ENCODE data around the gene SLC7A6. TPM values are rescaled to one million over a fixed set of nuclear protein-coding genes. Genes with fewer than 3 reads are reported as not detected.

The SLC7A6 gene
- total RNA-seq, 1 experiment from 2014 or later: 28.5 TPM

DNA sequence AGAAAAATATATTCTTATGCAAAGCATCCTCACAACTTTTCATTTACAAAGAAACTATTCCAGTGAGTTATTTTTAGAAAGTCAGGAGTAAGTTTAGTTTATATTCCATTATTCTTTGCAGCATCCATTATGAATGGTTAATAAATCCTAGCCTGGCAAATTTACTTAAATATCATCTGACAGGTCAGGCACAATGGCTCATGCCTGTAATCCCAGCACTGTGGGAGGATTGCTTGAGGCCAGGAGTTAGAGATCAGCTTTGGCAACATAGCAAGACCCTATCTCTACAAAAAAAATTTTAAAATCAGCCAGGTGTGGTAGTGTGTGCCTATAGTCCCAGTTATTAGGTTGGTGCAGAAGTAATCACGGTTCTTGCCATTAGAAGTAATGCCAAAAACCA is 41.3 kb upstream of the SLC7A6 start:
- H3K4me1 ChIP-seq (ENCODE audit: control insufficient read depth in 1 of 2, insufficient read depth in 2 of 2, low read length in 2 of 2): no peaks in the 10 kb centered on the region; a peak in 1 of 4 replicates
- H3K27ac ChIP-seq (ENCODE audit: low read depth, low read length): no peak overlapping the region
- H3K9me2 ChIP-seq (ENCODE audit: insufficient read depth): no peaks in the 10 kb centered on the region
- DNase-seq (ENCODE audit: low read depth, low spot score) (no peak), ATAC-seq (no peak)
- ChIA-PET CTCF (no interaction called here), RAD21 (ENCODE audit: low non-redundant PET in 1 of 2, low total read pairs in 2 of 2, uncharacterized antibody in 2 of 2, unreplicated experiment in 2 of 2) (no interaction called here), POLR2A (no interaction called here)
- H3K9me3 ChIP-seq (ENCODE audit: control insufficient read depth in 1 of 2, insufficient read depth in 1 of 2, low read depth in 1 of 2, low read length in 2 of 2): no peaks in the 10 kb centered on the region
- TF ChIP-seq, protein P1, sequence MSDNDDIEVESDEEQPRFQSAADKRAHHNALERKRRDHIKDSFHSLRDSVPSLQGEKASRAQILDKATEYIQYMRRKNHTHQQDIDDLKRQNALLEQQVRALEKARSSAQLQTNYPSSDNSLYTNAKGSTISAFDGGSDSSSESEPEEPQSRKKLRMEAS (IDR thresholded peaks at IDR 0.05): no peak
- no peak for TF ChIP-seq POLR2A (IDR thresholded peaks at IDR 0.05; ENCODE audit: borderline replicate concordance, extremely low read depth, insufficient read depth, insufficient read length)
- TF ChIP-seq, protein P2, sequence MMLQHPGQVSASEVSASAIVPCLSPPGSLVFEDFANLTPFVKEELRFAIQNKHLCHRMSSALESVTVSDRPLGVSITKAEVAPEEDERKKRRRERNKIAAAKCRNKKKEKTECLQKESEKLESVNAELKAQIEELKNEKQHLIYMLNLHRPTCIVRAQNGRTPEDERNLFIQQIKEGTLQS (IDR thresholded peaks at IDR 0.05): no peak
- no peak for TF ChIP-seq EZH2phosphoT487 (IDR thresholded peaks at IDR 0.05; ENCODE audit: borderline replicate concordance)
- TF ChIP-seq POLR2AphosphoS5 (IDR thresholded peaks at IDR 0.05; ENCODE audit: low read depth, low read length): no peak
- TF ChIP-seq EGR1 (IDR thresholded peaks at IDR 0.05; ENCODE audit: low read depth): no peak
- TF ChIP-seq ZFX (IDR thresholded peaks at IDR 0.05): no peak
- TF ChIP-seq YY1 (IDR thresholded peaks at IDR 0.05; ENCODE audit: extremely low read depth, insufficient replicate concordance, low read depth, low read length): no peak
- no peak for TF ChIP-seq TCF7L2 (IDR thresholded peaks at IDR 0.05; ENCODE audit: borderline replicate concordance, extremely low read depth, insufficient read depth, insufficient read length)
- TF ChIP-seq, protein P3, sequence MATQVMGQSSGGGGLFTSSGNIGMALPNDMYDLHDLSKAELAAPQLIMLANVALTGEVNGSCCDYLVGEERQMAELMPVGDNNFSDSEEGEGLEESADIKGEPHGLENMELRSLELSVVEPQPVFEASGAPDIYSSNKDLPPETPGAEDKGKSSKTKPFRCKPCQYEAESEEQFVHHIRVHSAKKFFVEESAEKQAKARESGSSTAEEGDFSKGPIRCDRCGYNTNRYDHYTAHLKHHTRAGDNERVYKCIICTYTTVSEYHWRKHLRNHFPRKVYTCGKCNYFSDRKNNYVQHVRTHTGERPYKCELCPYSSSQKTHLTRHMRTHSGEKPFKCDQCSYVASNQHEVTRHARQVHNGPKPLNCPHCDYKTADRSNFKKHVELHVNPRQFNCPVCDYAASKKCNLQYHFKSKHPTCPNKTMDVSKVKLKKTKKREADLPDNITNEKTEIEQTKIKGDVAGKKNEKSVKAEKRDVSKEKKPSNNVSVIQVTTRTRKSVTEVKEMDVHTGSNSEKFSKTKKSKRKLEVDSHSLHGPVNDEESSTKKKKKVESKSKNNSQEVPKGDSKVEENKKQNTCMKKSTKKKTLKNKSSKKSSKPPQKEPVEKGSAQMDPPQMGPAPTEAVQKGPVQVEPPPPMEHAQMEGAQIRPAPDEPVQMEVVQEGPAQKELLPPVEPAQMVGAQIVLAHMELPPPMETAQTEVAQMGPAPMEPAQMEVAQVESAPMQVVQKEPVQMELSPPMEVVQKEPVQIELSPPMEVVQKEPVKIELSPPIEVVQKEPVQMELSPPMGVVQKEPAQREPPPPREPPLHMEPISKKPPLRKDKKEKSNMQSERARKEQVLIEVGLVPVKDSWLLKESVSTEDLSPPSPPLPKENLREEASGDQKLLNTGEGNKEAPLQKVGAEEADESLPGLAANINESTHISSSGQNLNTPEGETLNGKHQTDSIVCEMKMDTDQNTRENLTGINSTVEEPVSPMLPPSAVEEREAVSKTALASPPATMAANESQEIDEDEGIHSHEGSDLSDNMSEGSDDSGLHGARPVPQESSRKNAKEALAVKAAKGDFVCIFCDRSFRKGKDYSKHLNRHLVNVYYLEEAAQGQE (IDR thresholded peaks at IDR 0.05; ENCODE audit: low read depth): no peak
- TF ChIP-seq, protein P4, sequence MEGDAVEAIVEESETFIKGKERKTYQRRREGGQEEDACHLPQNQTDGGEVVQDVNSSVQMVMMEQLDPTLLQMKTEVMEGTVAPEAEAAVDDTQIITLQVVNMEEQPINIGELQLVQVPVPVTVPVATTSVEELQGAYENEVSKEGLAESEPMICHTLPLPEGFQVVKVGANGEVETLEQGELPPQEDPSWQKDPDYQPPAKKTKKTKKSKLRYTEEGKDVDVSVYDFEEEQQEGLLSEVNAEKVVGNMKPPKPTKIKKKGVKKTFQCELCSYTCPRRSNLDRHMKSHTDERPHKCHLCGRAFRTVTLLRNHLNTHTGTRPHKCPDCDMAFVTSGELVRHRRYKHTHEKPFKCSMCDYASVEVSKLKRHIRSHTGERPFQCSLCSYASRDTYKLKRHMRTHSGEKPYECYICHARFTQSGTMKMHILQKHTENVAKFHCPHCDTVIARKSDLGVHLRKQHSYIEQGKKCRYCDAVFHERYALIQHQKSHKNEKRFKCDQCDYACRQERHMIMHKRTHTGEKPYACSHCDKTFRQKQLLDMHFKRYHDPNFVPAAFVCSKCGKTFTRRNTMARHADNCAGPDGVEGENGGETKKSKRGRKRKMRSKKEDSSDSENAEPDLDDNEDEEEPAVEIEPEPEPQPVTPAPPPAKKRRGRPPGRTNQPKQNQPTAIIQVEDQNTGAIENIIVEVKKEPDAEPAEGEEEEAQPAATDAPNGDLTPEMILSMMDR (IDR thresholded peaks at IDR 0.05 in 2 of 3, conservative IDR thresholded peaks at IDR 0.05 in 1 of 3; ENCODE audit: borderline replicate concordance in 1 of 3, insufficient read depth in 1 of 3, low read depth in 2 of 3, low read length in 2 of 3): no peak
- TF ChIP-seq ZNF274 (IDR thresholded peaks at IDR 0.05; ENCODE audit: low read depth, low read length): no peak
- TF ChIP-seq CEBPB (IDR thresholded peaks at IDR 0.05; ENCODE audit: low read depth): no peak
- no peak overlapping the region for H2AFZ ChIP-seq (ENCODE audit: low read depth, low read length, poor library complexity, severe bottlenecking)
- intact Hi-C loops (cut with micrococcal nuclease): loop anchor here (10.0 kb wide), 1 partner anchor 338 kb away; the partner anchor contains the start of gene NRN1L
- H3K4me3 ChIP-seq (replicated peaks in 1 of 2; ENCODE audit: low read depth in 1 of 2, low read length in 2 of 2): no peak overlapping the region
- H3K79me2 ChIP-seq (ENCODE audit: insufficient read depth, low read length): no peaks in the 10 kb centered on the region
- no peak overlapping the region for H3K4me2 ChIP-seq (ENCODE audit: low read length)
- no peaks in the 10 kb centered on the region for H4K20me1 ChIP-seq (ENCODE audit: insufficient read depth)
- no TSS peak for BruUV-seq (replicated peaks)
- no peaks in the 10 kb centered on the region for H3K27me3 ChIP-seq (ENCODE audit: insufficient read depth, low read length)
- H3K9ac ChIP-seq (ENCODE audit: low read length): no peak overlapping the region
- H3K36me3 ChIP-seq (ENCODE audit: control insufficient read depth in 1 of 2, insufficient read depth in 2 of 2, low read length in 2 of 2): 0 out of 4 replicates have a peak, but pooled peaks cover 0 to 9% of the 10 kb centered on the region in 2 experiments

Measured in HCT116 (cell line).